T-helper 1 cell treated with Interleukin-12 subunit alpha and Interleukin-12 subunit beta and Interleukin-4 antibody, amounts not matched to agents 30 μg/mL and 1 μg/mL, for 36 hours (primary cell): Measurements from ENCODE around the gene KLRF2.

ENCODE experiments used
- H3K27ac Mint-ChIP-seq: one replicate; pipeline ENCODE4 v1.8.0; 2021; ENCODE audit warnings: mild to moderate bottlenecking, mixed read lengths
- H3K27me3 Mint-ChIP-seq: one replicate; pipeline ENCODE4 v1.8.0; 2021; ENCODE audit warnings: low read depth, mixed read lengths
- H3K36me3 Mint-ChIP-seq: one replicate; pipeline ENCODE4 v1.8.0; 2021; ENCODE audit warnings: low read depth, mixed read lengths
- H3K4me1 Mint-ChIP-seq: one replicate; pipeline ENCODE4 v1.8.0; 2021; ENCODE audit warnings: low read depth, mixed read lengths
- H3K4me3 Mint-ChIP-seq: one replicate; pipeline ENCODE4 v1.8.0; 2021; ENCODE audit warnings: mild to moderate bottlenecking, moderate library complexity, mixed read lengths
- H3K9me3 Mint-ChIP-seq: one replicate; pipeline ENCODE4 v1.8.0; 2021; ENCODE audit warnings: mixed read lengths

Gene KLRF2

GRCh38 chr12:9906873-9907272 is 25.6 kb downstream of the KLRF2 start:
- Mint-ChIP-seq H3K27ac (peak overlapping the region; percentile 71), H3K4me3 (peak overlapping the region; percentile 27), H3K36me3 (peaks cover 34% of the 10 kb centered on the region), H3K9me3 (peaks cover 84% of the 10 kb centered on the region), H3K4me1 (peaks cover 13% of the 10 kb centered on the region), H3K27me3 (no peaks in the 10 kb centered on the region)

- H3K4me3 Mint-ChIP-seq, result no peak overlapping the region
- peaks cover 33% of the 10 kb centered on the region for H3K36me3 Mint-ChIP-seq
- no peaks in the 10 kb centered on the region for H3K27me3 Mint-ChIP-seq
- peaks cover 82% of the 10 kb centered on the region for H3K9me3 Mint-ChIP-seq
- H3K27ac Mint-ChIP-seq, result no peak overlapping the region
- peaks cover 13% of the 10 kb centered on the region for H3K4me1 Mint-ChIP-seq
These were observed 26.5 kb downstream of the KLRF2 start for GRCh38 chr12:9907769-9908168.

- peaks cover 78% of the 10 kb centered on the region for H3K9me3 Mint-ChIP-seq
- no peaks in the 10 kb centered on the region for H3K27me3 Mint-ChIP-seq
- peaks cover 13% of the 10 kb centered on the region for H3K4me1 Mint-ChIP-seq
- H3K27ac Mint-ChIP-seq, result no peak overlapping the region
- peaks cover 32% of the 10 kb centered on the region for H3K36me3 Mint-ChIP-seq
- no peak overlapping the region for H3K4me3 Mint-ChIP-seq
These were observed 27.1 kb downstream of the KLRF2 start for GRCh38 chr12:9908350-9908749.

GRCh38 chr12:9909724-9910123 is 28.4 kb downstream of the KLRF2 start:
- no peak overlapping the region for H3K4me3 Mint-ChIP-seq
- peaks cover 71% of the 10 kb centered on the region for H3K9me3 Mint-ChIP-seq
- peaks cover 7% of the 10 kb centered on the region for H3K27me3 Mint-ChIP-seq
- H3K36me3 Mint-ChIP-seq, result peaks cover 32% of the 10 kb centered on the region
- no peak overlapping the region for H3K27ac Mint-ChIP-seq
- peaks cover 13% of the 10 kb centered on the region for H3K4me1 Mint-ChIP-seq

- H3K9me3 Mint-ChIP-seq, result peaks cover 63% of the 10 kb centered on the region
- peaks cover 26% of the 10 kb centered on the region for H3K36me3 Mint-ChIP-seq
- H3K27me3 Mint-ChIP-seq, result peaks cover 12% of the 10 kb centered on the region
- H3K4me1 Mint-ChIP-seq, result peaks cover 13% of the 10 kb centered on the region
- no peak overlapping the region for H3K4me3 Mint-ChIP-seq
- H3K27ac Mint-ChIP-seq, result no peak overlapping the region
These were observed 29.6 kb downstream of the KLRF2 start for GRCh38 chr12:9910716-9911421.

- Mint-ChIP-seq H3K36me3 (peaks cover 24% of the 10 kb centered on the region), H3K4me3 (no peak overlapping the region), H3K9me3 (peaks cover 60% of the 10 kb centered on the region), H3K27me3 (peaks cover 14% of the 10 kb centered on the region), H3K4me1 (peaks cover 8% of the 10 kb centered on the region), H3K27ac (no peak overlapping the region)
These were observed 30.4 kb downstream of the KLRF2 start for GRCh38 chr12:9911708-9912107.

GRCh38 chr12:9919443-9919842 is 38.2 kb downstream of the KLRF2 start:
- peaks cover 15% of the 10 kb centered on the region for H3K4me1 Mint-ChIP-seq
- H3K27ac Mint-ChIP-seq, result no peak overlapping the region

GRCh38 chr12:9920451-9920850 is 39.2 kb downstream of the KLRF2 start:
- Mint-ChIP-seq H3K27ac (no peak overlapping the region), H3K36me3 (peaks cover 4% of the 10 kb centered on the region), H3K4me1 (peaks cover 15% of the 10 kb centered on the region), H3K27me3 (peaks cover 26% of the 10 kb centered on the region), H3K4me3 (no peak overlapping the region), H3K9me3 (peaks cover 4% of the 10 kb centered on the region)

More at GRCh38 chr12:9919443-9919842, 38.2 kb downstream of the KLRF2 start:
- Mint-ChIP-seq H3K36me3 (peaks cover 4% of the 10 kb centered on the region), H3K9me3 (peaks cover 4% of the 10 kb centered on the region), H3K27me3 (peaks cover 32% of the 10 kb centered on the region), H3K4me3 (no peak overlapping the region)

- no peak overlapping the region for H3K27ac Mint-ChIP-seq
- H3K9me3 Mint-ChIP-seq, result peaks cover 4% of the 10 kb centered on the region
- H3K4me1 Mint-ChIP-seq, result peaks cover 20% of the 10 kb centered on the region
- H3K36me3 Mint-ChIP-seq, result peaks cover 4% of the 10 kb centered on the region
- peak overlapping the region; percentile 9 for H3K4me3 Mint-ChIP-seq
- peaks cover 21% of the 10 kb centered on the region for H3K27me3 Mint-ChIP-seq
These were observed 41.1 kb downstream of the KLRF2 start for GRCh38 chr12:9922429-9922828.

GRCh38 chr12:9925705-9926393 is 44.6 kb downstream of the KLRF2 start:
- no peak overlapping the region for H3K27ac Mint-ChIP-seq
- peaks cover 2% of the 10 kb centered on the region for H3K36me3 Mint-ChIP-seq
- peaks cover 20% of the 10 kb centered on the region for H3K4me1 Mint-ChIP-seq
- no peaks in the 10 kb centered on the region for H3K9me3 Mint-ChIP-seq
- peak overlapping the region; percentile 73 for H3K4me3 Mint-ChIP-seq
- H3K27me3 Mint-ChIP-seq, result peaks cover 22% of the 10 kb centered on the region

- Mint-ChIP-seq H3K27ac (no peak overlapping the region), H3K36me3 (peaks cover 2% of the 10 kb centered on the region), H3K9me3 (no peaks in the 10 kb centered on the region), H3K27me3 (peaks cover 27% of the 10 kb centered on the region), H3K4me1 (peaks cover 18% of the 10 kb centered on the region), H3K4me3 (no peak overlapping the region)
These were observed 45.6 kb downstream of the KLRF2 start for GRCh38 chr12:9926876-9927275.

GRCh38 chr12:9928607-9929006 is 47.3 kb downstream of the KLRF2 start:
- no peak overlapping the region for H3K27ac Mint-ChIP-seq
- no peaks in the 10 kb centered on the region for H3K9me3 Mint-ChIP-seq
- peaks cover 5% of the 10 kb centered on the region for H3K4me1 Mint-ChIP-seq
- no peaks in the 10 kb centered on the region for H3K36me3 Mint-ChIP-seq
- H3K4me3 Mint-ChIP-seq, result no peak overlapping the region
- peaks cover 39% of the 10 kb centered on the region for H3K27me3 Mint-ChIP-seq

GRCh38 chr12:9931245-9931644 is 50.0 kb downstream of the KLRF2 start:
- no peak overlapping the region for H3K27ac Mint-ChIP-seq
- H3K4me1 Mint-ChIP-seq, result no peaks in the 10 kb centered on the region
- H3K9me3 Mint-ChIP-seq, result no peaks in the 10 kb centered on the region
- peaks cover 38% of the 10 kb centered on the region for H3K27me3 Mint-ChIP-seq
- no peaks in the 10 kb centered on the region for H3K36me3 Mint-ChIP-seq
- no peak overlapping the region for H3K4me3 Mint-ChIP-seq

- Mint-ChIP-seq H3K4me1 (no peaks in the 10 kb centered on the region), H3K9me3 (no peaks in the 10 kb centered on the region), H3K36me3 (no peaks in the 10 kb centered on the region), H3K4me3 (no peak within 1 kb of the TSS), H3K27ac (no peak within 1 kb of the TSS), H3K27me3 (peaks cover 35% of the 10 kb centered on the region)
These were observed 51.0 kb downstream of the KLRF2 start, which contains the start of gene CLEC2A for GRCh38 chr12:9932270-9932669. Gene CLEC2A (minus strand): TSS chr12:9932370. CDS start chr12:9932329, 41 bp downstream.

GRCh38 chr12:9933958-9934357 is 52.7 kb downstream of the KLRF2 start:
- no peaks in the 10 kb centered on the region for H3K36me3 Mint-ChIP-seq
- H3K4me1 Mint-ChIP-seq, result no peaks in the 10 kb centered on the region
- peaks cover 24% of the 10 kb centered on the region for H3K27me3 Mint-ChIP-seq
- H3K27ac Mint-ChIP-seq, result no peak overlapping the region
- no peaks in the 10 kb centered on the region for H3K9me3 Mint-ChIP-seq
- no peak overlapping the region for H3K4me3 Mint-ChIP-seq
